Activated CD4-positive, alpha-beta T cell treated with anti-CD3 and anti-CD28 coated beads, Interleukin-2, amount 10 ng/mL, durations not matched to agents 24 days and 14 days (primary cell): ENCODE measurements around the gene STRA6. TPM values are rescaled to one million over a fixed set of nuclear protein-coding genes. Genes with fewer than 3 reads are reported as not detected.
A peak's percentile ranks its signal among the peaks of the same experiment; 100 is the strongest.

Experiments
- DNase-seq: peaks from one replicate; pipeline ENCODE4 v3.0.0; 2022
- H3K27ac Mint-ChIP-seq: one replicate; pipeline ENCODE4 v1.8.0; 2022; ENCODE audit warnings: mild to moderate bottlenecking, mixed read lengths
- H3K27me3 Mint-ChIP-seq: one replicate; pipeline ENCODE4 v1.8.0; 2022; ENCODE audit warnings: mixed read lengths
- H3K36me3 Mint-ChIP-seq: one replicate; pipeline ENCODE4 v1.8.0; 2022; ENCODE audit warnings: low read depth, mild to moderate bottlenecking, mixed read lengths
- H3K4me1 Mint-ChIP-seq: one replicate; pipeline ENCODE4 v1.8.0; 2021; ENCODE audit warnings: mixed read lengths
- H3K4me3 Mint-ChIP-seq: one replicate; pipeline ENCODE4 v1.8.0; 2022; ENCODE audit warnings: mild to moderate bottlenecking, moderate library complexity, mixed read lengths
- H3K9me3 Mint-ChIP-seq: one replicate; pipeline ENCODE4 v1.8.0; 2021; ENCODE audit warnings: mixed read lengths
- intact Hi-C: fragments of 100-400 bp; cut with micrococcal nuclease; formaldehyde crosslinking; loops from one replicate; pipeline ENCODE4 v1.15.1; 2023
- total RNA-seq: library from RNA; stranded (reverse); gene quantifications from 2 replicates; pipeline ENCODE4 v1.2.3, GENCODE V29; 2022

Gene STRA6, protein sequence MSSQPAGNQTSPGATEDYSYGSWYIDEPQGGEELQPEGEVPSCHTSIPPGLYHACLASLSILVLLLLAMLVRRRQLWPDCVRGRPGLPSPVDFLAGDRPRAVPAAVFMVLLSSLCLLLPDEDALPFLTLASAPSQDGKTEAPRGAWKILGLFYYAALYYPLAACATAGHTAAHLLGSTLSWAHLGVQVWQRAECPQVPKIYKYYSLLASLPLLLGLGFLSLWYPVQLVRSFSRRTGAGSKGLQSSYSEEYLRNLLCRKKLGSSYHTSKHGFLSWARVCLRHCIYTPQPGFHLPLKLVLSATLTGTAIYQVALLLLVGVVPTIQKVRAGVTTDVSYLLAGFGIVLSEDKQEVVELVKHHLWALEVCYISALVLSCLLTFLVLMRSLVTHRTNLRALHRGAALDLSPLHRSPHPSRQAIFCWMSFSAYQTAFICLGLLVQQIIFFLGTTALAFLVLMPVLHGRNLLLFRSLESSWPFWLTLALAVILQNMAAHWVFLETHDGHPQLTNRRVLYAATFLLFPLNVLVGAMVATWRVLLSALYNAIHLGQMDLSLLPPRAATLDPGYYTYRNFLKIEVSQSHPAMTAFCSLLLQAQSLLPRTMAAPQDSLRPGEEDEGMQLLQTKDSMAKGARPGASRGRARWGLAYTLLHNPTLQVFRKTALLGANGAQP
- not detected in 2 replicates for total RNA-seq

DNA sequence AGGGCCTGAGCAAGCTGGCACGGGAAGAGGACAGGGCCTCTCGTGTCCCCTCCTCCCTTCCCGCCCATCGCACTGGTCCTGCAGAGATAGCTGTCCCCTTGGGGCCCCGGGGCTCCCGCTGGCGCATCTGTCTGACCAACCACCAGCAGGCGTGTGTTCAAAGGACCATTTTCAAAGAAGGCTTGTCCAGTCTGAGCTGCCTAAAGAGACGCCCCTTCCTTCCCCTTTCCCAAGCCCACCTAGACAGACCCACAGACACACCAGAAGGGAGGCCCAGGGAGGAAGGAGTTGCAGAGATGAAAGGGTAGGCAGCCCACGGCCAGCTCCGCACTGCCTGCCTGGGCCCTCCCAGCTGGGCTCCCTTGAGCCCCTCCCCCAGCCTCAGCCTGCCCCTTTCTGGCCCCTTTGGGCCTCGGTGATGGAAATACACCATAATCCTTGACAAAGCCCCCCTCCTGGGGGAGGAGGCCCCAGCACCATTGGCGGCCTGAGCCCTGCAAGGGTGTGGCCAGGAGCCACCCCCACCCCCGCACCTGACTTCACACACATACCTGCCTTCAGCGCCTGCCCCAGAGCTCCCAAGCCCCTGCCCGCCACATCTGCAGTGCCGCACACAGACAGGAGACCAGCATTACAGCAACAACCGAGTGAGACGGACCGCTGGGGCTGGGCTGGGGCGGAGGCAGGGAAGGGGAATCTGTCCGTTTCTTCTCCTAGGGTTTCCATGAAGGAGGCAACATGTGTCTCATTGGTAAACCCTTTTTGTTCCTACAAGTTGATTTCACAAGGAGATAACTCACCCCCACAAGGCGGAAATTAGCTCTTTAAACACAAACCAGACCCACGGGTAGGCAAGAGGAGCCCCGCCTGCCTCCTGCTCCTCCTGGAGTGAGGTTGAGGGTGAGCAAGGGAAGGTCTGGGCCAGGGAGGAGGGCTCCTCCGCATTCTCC, at the start of gene STRA6:
STRA6 (minus strand) TSS at position 336 of the 950 bp plus-strand sequence. CDS start 520 bp downstream, outside the sequence.
- Mint-ChIP-seq H3K9me3 (no peaks in the 10 kb centered on the region), H3K4me3 (no peak within 1 kb of the TSS), H3K4me1 (peaks cover 3% of the 10 kb centered on the region), H3K27ac (no peak within 1 kb of the TSS), H3K36me3 (no peaks in the 10 kb centered on the region), H3K27me3 (peaks cover 10% of the 10 kb centered on the region)
- DNase-seq, result no peak
- intact Hi-C loops, result no loop called here

DNA sequence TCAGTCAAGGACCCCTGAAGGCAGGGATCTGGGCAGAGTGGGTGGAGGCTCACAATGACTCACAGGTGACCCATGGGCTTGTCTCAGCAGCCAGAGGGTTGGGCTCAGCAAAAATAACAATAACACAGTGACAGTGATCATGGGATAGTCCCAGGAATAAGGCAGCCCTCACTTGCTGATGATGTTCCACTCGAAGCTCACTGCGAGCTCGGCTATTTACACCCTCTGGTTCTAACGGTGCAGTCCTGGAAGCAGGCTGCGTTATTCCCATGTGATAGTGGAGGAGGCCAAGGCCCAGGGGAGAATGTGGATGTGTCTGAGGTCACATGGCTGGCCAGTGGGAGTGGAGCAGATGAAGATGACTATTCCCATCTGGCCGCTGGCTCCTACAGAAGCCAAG, 49.7 kb upstream of the STRA6 start:
- no peaks in the 10 kb centered on the region for H3K36me3 Mint-ChIP-seq
- peaks cover 5% of the 10 kb centered on the region for H3K27me3 Mint-ChIP-seq
- no peak overlapping the region for H3K4me3 Mint-ChIP-seq
- no peaks in the 10 kb centered on the region for H3K4me1 Mint-ChIP-seq
- DNase-seq, result no peak
- intact Hi-C loops, result no loop called here
- H3K9me3 Mint-ChIP-seq, result no peaks in the 10 kb centered on the region
- no peak overlapping the region for H3K27ac Mint-ChIP-seq

DNA sequence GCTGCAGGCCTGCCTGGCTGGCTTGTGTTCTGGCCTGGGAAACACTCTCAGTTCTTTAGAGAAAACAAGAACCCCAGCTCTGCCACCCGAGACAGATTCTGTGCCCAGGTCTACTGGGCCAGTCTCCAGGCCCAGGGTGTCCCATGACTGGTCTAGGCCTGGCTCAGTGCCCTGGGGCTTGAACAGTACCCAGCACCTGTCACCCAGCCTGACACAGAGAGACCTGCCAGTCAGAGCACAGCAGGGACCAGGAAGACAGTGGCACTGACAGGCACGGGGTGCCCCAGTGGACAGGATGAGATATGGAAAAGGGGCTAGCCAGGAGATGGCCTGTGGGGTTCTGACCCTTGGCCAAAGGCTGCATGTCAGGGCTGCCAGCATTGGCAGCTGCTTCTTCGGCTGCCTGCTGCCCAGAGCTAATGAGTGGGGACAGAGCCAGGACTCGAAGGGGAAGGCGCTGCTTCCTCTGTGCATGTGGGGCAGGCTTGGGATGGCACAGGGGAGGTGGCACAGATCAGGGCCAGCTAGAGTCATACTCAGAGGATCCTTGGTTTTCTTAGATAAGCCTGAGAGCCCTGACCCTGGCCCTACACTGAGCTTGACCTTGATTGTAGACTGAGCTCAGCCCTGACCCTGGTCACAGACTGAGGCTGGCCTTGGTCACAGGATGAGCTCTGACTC, 48.7 kb upstream of the STRA6 start:
- H3K9me3 Mint-ChIP-seq, result no peaks in the 10 kb centered on the region
- intact Hi-C loops, result no loop called here
- H3K4me3 Mint-ChIP-seq, result no peak overlapping the region
- DNase-seq, result no peak
- H3K36me3 Mint-ChIP-seq, result no peaks in the 10 kb centered on the region
- no peaks in the 10 kb centered on the region for H3K4me1 Mint-ChIP-seq
- H3K27me3 Mint-ChIP-seq, result peaks cover 8% of the 10 kb centered on the region
- no peak overlapping the region for H3K27ac Mint-ChIP-seq

DNA sequence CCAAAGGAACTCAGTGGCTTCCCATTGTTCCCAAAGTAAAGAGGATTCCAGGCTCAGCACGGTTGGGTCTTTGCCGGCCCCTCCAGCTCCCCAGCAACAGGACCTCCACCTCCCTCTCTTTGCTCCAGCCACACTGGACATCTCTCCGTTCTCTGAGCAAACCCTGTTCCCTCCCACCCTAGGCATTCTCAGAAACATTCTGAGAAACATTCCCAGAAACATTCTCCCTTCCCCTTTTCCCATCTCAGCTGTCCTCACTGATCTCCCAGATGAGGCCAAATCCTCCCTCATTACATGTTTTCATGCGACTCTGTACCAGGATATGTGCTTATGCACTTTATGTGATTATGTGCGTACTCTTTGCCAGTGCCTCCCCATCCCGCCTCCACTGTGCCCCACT, 47.7 kb upstream of the STRA6 start:
- no peaks in the 10 kb centered on the region for H3K4me1 Mint-ChIP-seq
- H3K36me3 Mint-ChIP-seq, result no peaks in the 10 kb centered on the region
- peaks cover 16% of the 10 kb centered on the region for H3K27me3 Mint-ChIP-seq
- intact Hi-C loops, result no loop called here
- no peak overlapping the region for H3K4me3 Mint-ChIP-seq
- no peak for DNase-seq
- no peaks in the 10 kb centered on the region for H3K9me3 Mint-ChIP-seq
- no peak overlapping the region for H3K27ac Mint-ChIP-seq

DNA sequence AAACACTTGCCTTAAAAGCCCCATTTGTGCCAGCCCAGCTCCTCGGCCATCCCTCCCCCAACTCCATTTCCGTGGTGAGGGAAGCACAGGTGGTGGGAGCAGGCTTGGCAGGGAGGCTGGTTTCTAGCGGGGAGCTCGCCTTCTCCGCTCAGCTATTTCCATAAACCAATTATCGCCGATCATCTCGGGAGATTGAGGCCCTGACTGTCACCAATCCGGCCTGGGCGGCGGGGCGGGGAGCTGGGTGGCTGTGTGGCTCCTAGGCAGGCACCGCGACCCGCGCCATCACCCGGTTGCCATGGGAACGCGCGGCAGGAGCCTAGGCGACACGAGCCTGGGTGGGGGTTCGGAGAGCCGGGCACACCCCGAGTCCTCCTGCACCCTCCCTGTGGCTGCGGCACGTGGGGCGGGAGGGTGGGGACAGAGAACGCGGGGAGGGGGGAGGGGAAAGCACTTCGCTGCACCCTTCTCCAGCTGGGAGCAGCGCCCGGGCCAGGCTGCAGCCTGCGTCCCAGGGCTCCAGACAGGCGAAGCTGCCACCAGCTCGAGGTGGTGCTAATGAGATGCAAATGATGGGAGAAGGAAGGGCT, 42.9 kb upstream of the STRA6 start:
- H3K27ac Mint-ChIP-seq, result no peak overlapping the region
- peaks cover 28% of the 10 kb centered on the region for H3K27me3 Mint-ChIP-seq
- no peaks in the 10 kb centered on the region for H3K9me3 Mint-ChIP-seq
- H3K4me1 Mint-ChIP-seq, result no peaks in the 10 kb centered on the region
- DNase-seq, result peak; percentile 60
- no peak overlapping the region for H3K4me3 Mint-ChIP-seq
- intact Hi-C loops, result no loop called here
- H3K36me3 Mint-ChIP-seq, result no peaks in the 10 kb centered on the region

DNA sequence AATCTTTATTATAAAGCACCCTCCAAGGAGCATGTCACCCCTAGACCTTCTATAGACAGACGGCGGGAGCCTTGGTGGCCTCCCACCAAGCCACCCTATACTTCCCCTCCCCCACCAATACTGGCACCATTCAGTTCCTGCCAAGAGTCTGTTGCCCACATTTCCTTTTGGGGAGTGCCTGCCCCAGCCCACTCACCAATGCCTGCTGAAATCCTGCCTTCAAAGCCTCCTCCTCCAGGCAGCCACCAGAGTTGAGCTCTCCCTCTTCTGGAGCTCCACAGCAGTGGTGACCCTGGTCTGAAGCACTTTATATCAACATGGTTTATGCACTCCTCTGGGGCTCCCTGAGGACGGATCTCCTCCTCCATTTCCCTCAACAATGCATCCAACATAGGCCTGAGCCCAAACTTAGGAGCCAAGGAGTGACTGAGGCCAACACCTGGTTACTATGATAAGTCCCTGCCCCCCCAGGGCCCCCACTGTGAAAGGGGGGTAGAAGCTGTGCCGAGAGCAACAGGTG, 42.3 kb upstream of the STRA6 start:
- peaks cover 28% of the 10 kb centered on the region for H3K27me3 Mint-ChIP-seq

DNA sequence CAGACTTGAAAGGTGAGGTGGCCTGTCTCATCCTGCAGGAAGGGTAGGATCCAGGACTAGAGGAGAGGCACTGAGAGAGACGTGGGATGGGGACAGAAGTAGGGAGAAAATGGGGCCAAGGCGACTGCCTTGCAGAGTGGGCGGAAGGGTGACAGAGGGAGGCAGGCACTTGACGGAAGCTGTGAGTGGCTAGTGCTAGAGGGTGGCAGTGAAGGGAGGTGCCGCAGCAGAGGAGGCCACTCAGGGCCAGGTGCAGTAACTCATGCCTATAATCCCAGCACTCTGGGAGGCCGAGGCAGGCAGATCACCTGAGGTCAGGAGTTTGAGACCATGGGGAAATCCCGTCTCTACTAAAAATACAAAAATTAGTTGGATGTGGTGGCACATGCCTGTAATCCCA, 40.8 kb upstream of the STRA6 start:
- Mint-ChIP-seq H3K27me3 (peaks cover 31% of the 10 kb centered on the region), H3K36me3 (no peaks in the 10 kb centered on the region), H3K4me1 (no peaks in the 10 kb centered on the region), H3K9me3 (no peaks in the 10 kb centered on the region), H3K27ac (no peak overlapping the region), H3K4me3 (no peak overlapping the region)
- intact Hi-C loops, result no loop called here
- no peak for DNase-seq

More for the DNA sequence above, 42.3 kb upstream of the STRA6 start:
- no peak overlapping the region for H3K4me3 Mint-ChIP-seq
- H3K4me1 Mint-ChIP-seq, result no peaks in the 10 kb centered on the region
- intact Hi-C loops, result no loop called here
- H3K27ac Mint-ChIP-seq, result no peak overlapping the region
- DNase-seq, result no peak
- H3K36me3 Mint-ChIP-seq, result no peaks in the 10 kb centered on the region
- H3K9me3 Mint-ChIP-seq, result no peaks in the 10 kb centered on the region

DNA sequence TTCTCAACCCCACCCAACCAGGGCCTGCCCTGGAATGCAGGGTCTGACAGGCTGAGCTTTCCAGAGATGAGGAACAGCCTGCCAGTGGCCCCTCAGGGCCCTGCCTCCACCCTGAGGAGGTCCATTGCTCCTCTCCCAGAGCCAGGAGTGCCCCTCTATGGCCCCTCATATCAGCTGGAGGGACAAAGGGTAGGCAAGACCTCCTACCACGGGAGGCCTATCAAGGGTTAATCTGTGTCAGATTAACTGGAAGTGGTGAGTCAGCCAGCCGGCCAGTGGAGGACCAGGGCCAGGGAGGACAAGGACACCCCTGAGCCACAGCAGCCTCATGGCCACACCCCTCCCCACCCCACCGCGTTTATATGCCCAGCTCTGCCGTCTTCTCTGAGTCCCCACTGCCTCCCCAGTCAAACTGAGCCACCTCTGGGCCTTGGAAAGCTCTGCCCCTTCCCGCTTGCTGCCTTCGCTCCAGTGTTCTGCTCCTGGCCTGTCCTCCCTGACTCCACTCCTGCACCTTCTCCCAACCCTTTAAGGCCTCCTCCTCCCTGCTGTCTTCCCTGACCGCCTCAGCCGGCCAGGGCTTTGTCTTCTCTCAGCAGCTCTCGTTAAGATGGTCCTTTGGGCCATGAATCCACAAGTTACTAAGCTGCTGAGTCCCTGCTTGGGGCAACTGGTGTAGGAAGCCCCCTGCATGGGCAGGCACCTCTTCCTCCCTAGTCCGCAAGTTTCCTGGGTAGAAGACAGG, 40.0 kb upstream of the STRA6 start:
- Mint-ChIP-seq H3K9me3 (no peaks in the 10 kb centered on the region), H3K4me1 (no peaks in the 10 kb centered on the region), H3K27me3 (peaks cover 31% of the 10 kb centered on the region), H3K27ac (no peak overlapping the region), H3K4me3 (no peak overlapping the region), H3K36me3 (no peaks in the 10 kb centered on the region)
- intact Hi-C loops, result no loop called here
- DNase-seq, result no peak

DNA sequence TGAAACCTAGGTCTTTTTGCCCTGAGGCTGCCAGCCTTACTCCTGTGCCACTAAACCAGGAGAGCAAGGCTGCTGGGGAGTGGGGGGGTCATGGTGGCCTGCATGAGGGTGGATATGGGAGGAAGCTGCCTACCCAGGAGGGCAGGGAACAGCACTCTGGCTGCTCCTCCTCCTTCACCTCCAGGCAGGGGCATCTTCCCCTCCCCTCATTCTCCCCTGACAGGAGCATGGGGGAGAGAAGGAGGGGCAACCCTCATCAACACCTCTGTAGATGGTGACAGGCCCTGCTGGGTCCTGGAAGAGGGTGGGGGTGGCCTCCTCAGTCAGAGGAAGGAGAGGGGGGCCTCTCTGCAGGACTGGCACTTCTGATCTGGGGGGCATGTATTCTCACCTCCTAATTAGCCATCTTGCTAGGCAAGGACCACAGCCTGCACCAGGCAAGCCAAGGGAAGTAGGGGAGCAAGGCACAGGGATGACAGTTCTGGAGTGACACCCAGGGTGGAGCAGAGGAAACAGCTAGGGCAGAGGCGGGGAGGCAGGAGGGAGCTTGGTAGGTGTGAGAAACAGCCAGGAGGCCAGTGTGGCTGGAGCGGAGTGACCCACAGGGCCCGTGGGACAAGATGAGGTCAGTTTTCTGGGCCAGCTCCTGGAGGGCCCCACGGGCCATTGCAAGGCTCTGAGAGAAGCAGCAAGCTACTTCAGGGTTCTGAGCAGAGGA, 38.5 kb upstream of the STRA6 start:
- Mint-ChIP-seq H3K27me3 (peaks cover 24% of the 10 kb centered on the region), H3K36me3 (no peaks in the 10 kb centered on the region), H3K27ac (no peak overlapping the region), H3K9me3 (no peaks in the 10 kb centered on the region), H3K4me1 (no peaks in the 10 kb centered on the region), H3K4me3 (no peak overlapping the region)
- intact Hi-C loops, result no loop called here
- no peak for DNase-seq

DNA sequence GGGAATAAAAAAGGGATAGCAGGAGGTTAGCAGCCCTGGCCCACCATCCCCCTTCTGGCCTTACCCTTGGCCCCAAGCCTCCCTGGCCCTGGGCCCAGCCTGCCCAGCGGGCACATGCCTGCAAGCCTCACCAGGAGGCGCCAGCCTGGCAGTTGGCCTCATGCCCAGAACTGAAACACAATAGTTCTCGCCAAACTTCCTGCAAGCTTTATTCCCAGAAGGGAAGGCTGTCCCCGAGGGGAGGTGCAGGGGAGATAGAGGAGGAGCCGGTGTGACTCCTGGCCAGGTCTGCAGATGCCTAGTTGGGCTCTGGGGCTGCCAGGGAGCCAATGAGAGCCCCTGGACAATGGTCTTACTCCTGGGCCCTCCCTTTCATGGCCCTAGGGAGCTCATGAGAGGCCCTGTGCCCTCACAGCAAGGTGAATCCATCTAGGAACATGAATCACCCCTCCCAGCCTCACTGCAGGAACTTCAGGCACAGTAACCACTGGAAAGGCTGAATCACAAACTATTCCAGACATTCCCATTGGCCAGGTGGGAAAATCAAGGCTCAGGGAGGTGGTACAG, 37.5 kb upstream of the STRA6 start:
- Mint-ChIP-seq H3K36me3 (no peaks in the 10 kb centered on the region), H3K4me1 (no peaks in the 10 kb centered on the region), H3K4me3 (no peak overlapping the region), H3K27me3 (peaks cover 17% of the 10 kb centered on the region), H3K27ac (no peak overlapping the region), H3K9me3 (no peaks in the 10 kb centered on the region)
- no peak for DNase-seq
- intact Hi-C loops, result no loop called here

DNA sequence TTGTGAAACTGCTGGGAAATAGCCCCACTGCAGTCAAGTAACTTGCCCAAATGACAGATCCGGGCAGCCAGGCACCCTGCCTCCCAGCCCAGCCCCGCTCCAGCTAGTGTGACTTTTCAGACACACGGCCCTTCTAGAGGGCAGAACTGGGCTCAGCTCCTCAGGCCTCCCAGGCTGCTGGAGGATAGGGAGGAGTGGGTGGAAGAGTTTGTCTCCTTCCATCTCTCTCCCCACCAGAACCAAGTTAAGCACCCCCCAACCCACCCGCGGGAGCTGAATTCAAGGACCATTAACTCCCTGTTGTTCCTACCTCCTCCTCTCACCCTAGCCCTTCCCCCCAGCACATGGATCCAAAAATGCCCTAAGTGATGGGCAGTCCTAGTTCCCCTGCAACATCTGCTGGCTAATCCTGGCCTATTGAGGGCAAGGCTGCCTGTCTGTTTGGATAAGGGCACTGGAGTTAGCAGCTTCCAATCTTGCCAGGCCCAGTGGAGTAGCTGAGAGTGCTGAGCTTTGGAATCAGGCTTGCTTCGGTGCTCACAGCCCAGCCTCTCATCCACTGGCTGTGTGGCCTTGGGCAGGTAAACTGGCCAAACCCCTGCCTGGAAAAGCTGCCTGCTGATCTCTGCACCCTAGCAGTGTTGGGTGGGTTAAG, 36.6 kb upstream of the STRA6 start:
- Mint-ChIP-seq H3K4me3 (no peak overlapping the region), H3K27ac (no peak overlapping the region), H3K9me3 (no peaks in the 10 kb centered on the region), H3K4me1 (no peaks in the 10 kb centered on the region), H3K36me3 (no peaks in the 10 kb centered on the region), H3K27me3 (peaks cover 12% of the 10 kb centered on the region)
- no peak for DNase-seq
- intact Hi-C loops, result no loop called here
